Central memory CD8-positive, alpha-beta T cell (primary cell): ENCODE measurements around the gene EPC2.
"Not testable (repeated sequence)": the region's sequence is repeated elsewhere in the genome, so short reads cannot be mapped to it uniquely, and the experiment has no call there.

Source experiments
- ATAC-seq: fragments of 150-1000 bp; cut with Tn5 transposase; replicated peaks from 2 replicates; pipeline ENCODE4 v1.10.0; 2022; ENCODE audit warnings: mild to moderate bottlenecking, moderate FRiP score, moderate number of reproducible peaks; ENCODE audit not compliant: poor library complexity, severe bottlenecking; ENCODE audit errors: extremely low read depth
- DNase-seq, 2 donors: peaks; one replicate each; pipeline ENCODE4 v3.0.0; 2021; ENCODE audit warnings: low spot score in 2 of 2
- H3K27ac Mint-ChIP-seq: one replicate; pipeline ENCODE4 v1.8.0; 2022; ENCODE audit warnings: low read depth, mild to moderate bottlenecking, moderate library complexity, mixed read lengths
- H3K27me3 Mint-ChIP-seq: one replicate; pipeline ENCODE4 v1.8.0; 2022; ENCODE audit warnings: mixed read lengths
- H3K36me3 Mint-ChIP-seq: one replicate; pipeline ENCODE4 v1.8.0; 2022; ENCODE audit warnings: mild to moderate bottlenecking, moderate library complexity, mixed read lengths; ENCODE audit not compliant: insufficient read depth
- H3K4me1 Mint-ChIP-seq: one replicate; pipeline ENCODE4 v1.8.0; 2022; ENCODE audit warnings: mixed read lengths
- H3K4me3 Mint-ChIP-seq: one replicate; pipeline ENCODE4 v1.8.0; 2022; ENCODE audit warnings: mild to moderate bottlenecking, moderate library complexity, mixed read lengths
- H3K9me3 Mint-ChIP-seq: one replicate; pipeline ENCODE4 v1.8.0; 2022; ENCODE audit warnings: mixed read lengths

Gene EPC2

DNA sequence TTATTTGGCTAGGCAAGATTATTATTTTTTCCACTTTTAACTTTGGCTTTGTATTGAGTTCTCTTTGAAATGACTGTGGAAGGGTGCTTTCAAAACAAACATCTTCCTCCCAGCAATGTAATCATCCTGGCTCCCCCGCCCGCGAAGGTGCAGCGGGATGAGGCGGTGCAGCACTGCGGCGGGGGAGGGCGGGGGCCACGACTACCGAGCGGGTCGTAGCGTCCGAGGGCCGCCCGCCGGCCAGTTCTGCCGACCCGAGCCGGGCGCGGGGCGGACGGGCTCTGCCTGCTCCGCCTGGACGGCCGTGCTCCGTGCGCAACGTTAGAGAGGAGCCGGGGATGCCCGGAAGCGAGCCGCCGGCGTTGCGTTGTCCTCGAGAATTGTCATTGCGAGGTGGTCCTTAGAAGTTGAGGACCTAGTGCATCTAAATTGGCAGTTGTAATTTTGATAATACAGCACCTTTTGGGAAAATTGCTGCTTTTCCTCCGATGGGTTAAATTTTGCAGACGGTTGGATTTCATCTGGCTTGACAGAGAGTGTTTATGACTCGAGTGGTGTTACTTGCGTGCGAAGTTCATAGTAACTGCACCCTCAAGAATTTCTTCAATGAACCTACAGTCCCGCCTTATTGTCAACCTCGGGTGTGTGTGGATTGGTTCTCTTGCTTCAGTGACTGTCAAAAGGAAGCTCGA lies 1.1 kb downstream of the EPC2 start:
- DNase-seq = peak; percentile 39 to 70
- H3K4me1 Mint-ChIP-seq = peaks cover 48% of the 10 kb centered on the region
- peaks cover 7% of the 10 kb centered on the region for H3K27me3 Mint-ChIP-seq
- peak; percentile 70 for ATAC-seq
- H3K9me3 Mint-ChIP-seq = no peaks in the 10 kb centered on the region
- peaks cover 17% of the 10 kb centered on the region for H3K36me3 Mint-ChIP-seq
- peak overlapping the region; percentile 93 for H3K27ac Mint-ChIP-seq
- peak overlapping the region; percentile 93 for H3K4me3 Mint-ChIP-seq

GRCh38 chr2:148646231-148646559 lies 1.6 kb downstream of the EPC2 start:
- no peak for ATAC-seq
- no peaks in the 10 kb centered on the region for H3K9me3 Mint-ChIP-seq
- H3K4me3 Mint-ChIP-seq = peak overlapping the region; percentile 93
- H3K27ac Mint-ChIP-seq = peak overlapping the region; percentile 93
- H3K27me3 Mint-ChIP-seq = peaks cover 3% of the 10 kb centered on the region
- H3K4me1 Mint-ChIP-seq = peaks cover 53% of the 10 kb centered on the region
- no peak for DNase-seq
- peaks cover 20% of the 10 kb centered on the region for H3K36me3 Mint-ChIP-seq

- H3K9me3 Mint-ChIP-seq, DNase-seq, ATAC-seq, H3K27me3 Mint-ChIP-seq, H3K27ac Mint-ChIP-seq, H3K4me3 Mint-ChIP-seq: not testable (repeated sequence)
- Mint-ChIP-seq H3K4me1 (peaks cover 68% of the 10 kb centered on the region), H3K36me3 (peaks cover 21% of the 10 kb centered on the region)
Measured at GRCh38 chr2:148647711-148648110, 3.2 kb downstream of the EPC2 start.

DNA sequence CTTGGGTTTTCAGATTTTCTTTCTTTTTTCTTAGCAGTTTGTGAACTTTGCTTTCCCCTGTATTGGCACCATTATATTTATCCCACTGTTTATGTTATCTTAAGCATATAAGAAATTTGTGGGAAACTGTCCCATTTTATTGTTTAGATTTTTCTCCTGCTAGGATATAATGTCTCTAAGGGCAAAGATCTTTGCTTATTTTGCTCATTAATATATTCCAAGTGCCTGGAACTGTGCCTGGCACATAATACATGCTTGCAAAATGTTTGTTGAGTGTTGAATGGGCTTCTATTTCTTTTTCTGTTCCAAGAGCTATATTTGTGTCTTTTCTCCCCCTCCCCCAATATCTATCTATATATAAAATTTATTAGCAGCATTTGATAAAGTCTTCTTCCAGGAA lies 5.4 kb downstream of the EPC2 start:
- H3K27me3 Mint-ChIP-seq = no peaks in the 10 kb centered on the region
- no peak overlapping the region for H3K4me3 Mint-ChIP-seq
- ATAC-seq (no peak), DNase-seq (no peak)
- H3K36me3 Mint-ChIP-seq = peaks cover 18% of the 10 kb centered on the region
- H3K9me3 Mint-ChIP-seq = no peaks in the 10 kb centered on the region
- peaks cover 78% of the 10 kb centered on the region for H3K4me1 Mint-ChIP-seq
- H3K27ac Mint-ChIP-seq = no peak overlapping the region

DNA sequence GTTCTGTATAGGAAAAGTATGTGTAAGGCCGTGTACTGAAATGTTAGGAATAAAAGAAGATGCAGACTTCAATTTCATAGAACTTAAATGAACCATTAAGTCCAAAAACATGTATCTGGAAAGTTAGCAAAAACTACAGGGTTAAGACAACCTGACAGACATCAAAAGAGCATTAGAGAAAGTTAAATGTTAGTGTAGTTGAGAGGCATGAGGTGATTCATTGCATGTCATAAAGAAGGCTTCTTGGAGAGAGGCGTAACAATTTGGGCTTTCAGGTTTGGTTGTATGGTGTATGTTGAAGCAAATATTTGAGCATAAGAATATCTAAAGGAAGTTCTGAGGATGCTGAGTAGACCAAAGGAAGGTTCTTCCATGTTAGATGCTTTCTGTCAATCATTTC lies 6.3 kb downstream of the EPC2 start:
- H3K4me1 Mint-ChIP-seq = peaks cover 72% of the 10 kb centered on the region
- no peaks in the 10 kb centered on the region for H3K27me3 Mint-ChIP-seq
- H3K4me3 Mint-ChIP-seq = peak overlapping the region; percentile 19
- DNase-seq (no peak), ATAC-seq (no peak)
- H3K36me3 Mint-ChIP-seq = peaks cover 11% of the 10 kb centered on the region
- H3K9me3 Mint-ChIP-seq = no peaks in the 10 kb centered on the region
- no peak overlapping the region for H3K27ac Mint-ChIP-seq

- ATAC-seq = no peak
- H3K36me3 Mint-ChIP-seq = peaks cover 7% of the 10 kb centered on the region
- DNase-seq = no peak
- no peaks in the 10 kb centered on the region for H3K9me3 Mint-ChIP-seq
- peaks cover 76% of the 10 kb centered on the region for H3K4me1 Mint-ChIP-seq
- no peaks in the 10 kb centered on the region for H3K27me3 Mint-ChIP-seq
- H3K27ac Mint-ChIP-seq = no peak overlapping the region
- H3K4me3 Mint-ChIP-seq = peak overlapping the region; percentile 19
Measured at GRCh38 chr2:148651972-148652371, 7.4 kb downstream of the EPC2 start.

DNA sequence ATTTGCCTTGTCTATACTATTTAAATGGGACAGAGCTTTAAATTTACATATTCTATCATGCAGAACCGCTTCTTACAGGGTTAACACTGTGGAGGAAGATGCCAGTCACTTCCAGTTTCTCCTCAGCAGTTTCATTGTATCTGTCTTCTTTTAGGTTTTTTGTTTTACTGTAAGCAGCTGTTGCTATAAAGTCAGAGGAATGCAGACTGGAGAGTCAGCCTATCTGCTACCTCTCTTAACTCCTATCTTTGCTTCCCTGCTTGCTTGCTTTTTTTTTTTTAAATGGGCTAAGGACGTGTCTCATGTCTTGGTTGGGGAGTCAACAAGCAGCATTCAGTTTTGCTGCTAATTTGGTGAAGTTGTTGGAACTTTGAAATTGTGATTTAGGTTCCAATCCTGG lies 8.9 kb downstream of the EPC2 start:
- H3K4me3 Mint-ChIP-seq = peak overlapping the region; percentile 3
- peaks cover 88% of the 10 kb centered on the region for H3K4me1 Mint-ChIP-seq
- H3K36me3 Mint-ChIP-seq = peaks cover 4% of the 10 kb centered on the region
- no peaks in the 10 kb centered on the region for H3K9me3 Mint-ChIP-seq
- no peaks in the 10 kb centered on the region for H3K27me3 Mint-ChIP-seq
- DNase-seq = no peak
- no peak overlapping the region for H3K27ac Mint-ChIP-seq
- no peak for ATAC-seq

DNA sequence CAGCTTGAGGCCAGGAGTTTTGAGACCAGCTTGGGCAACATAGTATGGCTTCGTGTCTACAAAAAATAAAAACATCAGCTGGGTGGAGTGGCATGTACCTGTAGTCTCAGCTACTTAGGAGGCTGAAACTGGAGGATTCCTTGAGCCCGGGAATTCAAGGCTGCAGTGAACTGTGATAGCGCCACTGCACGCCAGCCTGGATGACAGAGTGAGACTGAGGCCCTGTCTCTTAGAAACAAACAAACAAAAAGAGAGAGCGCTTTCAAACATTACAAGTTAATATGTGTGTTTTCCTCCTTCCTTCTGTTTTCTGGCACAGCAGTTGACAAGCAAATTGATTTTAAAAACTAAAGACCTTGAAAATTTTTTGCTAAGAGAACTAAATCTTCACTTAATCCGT lies 9.9 kb downstream of the EPC2 start:
- peaks cover 89% of the 10 kb centered on the region for H3K4me1 Mint-ChIP-seq
- DNase-seq (no peak), ATAC-seq (no peak)
- H3K4me3 Mint-ChIP-seq = no peak overlapping the region
- H3K9me3 Mint-ChIP-seq = no peaks in the 10 kb centered on the region
- H3K36me3 Mint-ChIP-seq = peaks cover 6% of the 10 kb centered on the region
- H3K27ac Mint-ChIP-seq = no peak overlapping the region
- no peaks in the 10 kb centered on the region for H3K27me3 Mint-ChIP-seq

DNA sequence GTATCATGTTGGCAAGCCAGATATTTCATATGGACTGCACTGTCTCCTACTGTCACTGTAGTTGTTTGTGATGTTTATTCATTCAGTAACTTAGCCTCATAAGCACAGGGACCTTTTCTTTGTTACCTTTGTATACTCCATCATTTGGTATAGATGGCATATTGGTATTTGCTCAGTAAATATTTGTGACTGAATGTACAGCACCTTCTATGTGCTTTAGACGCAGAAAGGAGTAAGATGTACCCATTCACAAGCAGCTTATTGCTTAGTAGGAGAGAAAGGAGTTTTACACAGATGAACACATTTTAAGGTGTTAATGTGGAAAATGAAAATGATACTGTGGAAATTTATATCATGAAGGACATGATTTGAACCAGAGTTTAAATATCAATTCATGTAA lies 12.0 kb downstream of the EPC2 start:
- ATAC-seq = no peak
- Mint-ChIP-seq H3K27ac (peak overlapping the region; percentile 54), H3K36me3 (peaks cover 1% of the 10 kb centered on the region), H3K4me1 (peaks cover 87% of the 10 kb centered on the region), H3K9me3 (no peaks in the 10 kb centered on the region), H3K27me3 (no peaks in the 10 kb centered on the region), H3K4me3 (no peak overlapping the region)
- no peak for DNase-seq

DNA sequence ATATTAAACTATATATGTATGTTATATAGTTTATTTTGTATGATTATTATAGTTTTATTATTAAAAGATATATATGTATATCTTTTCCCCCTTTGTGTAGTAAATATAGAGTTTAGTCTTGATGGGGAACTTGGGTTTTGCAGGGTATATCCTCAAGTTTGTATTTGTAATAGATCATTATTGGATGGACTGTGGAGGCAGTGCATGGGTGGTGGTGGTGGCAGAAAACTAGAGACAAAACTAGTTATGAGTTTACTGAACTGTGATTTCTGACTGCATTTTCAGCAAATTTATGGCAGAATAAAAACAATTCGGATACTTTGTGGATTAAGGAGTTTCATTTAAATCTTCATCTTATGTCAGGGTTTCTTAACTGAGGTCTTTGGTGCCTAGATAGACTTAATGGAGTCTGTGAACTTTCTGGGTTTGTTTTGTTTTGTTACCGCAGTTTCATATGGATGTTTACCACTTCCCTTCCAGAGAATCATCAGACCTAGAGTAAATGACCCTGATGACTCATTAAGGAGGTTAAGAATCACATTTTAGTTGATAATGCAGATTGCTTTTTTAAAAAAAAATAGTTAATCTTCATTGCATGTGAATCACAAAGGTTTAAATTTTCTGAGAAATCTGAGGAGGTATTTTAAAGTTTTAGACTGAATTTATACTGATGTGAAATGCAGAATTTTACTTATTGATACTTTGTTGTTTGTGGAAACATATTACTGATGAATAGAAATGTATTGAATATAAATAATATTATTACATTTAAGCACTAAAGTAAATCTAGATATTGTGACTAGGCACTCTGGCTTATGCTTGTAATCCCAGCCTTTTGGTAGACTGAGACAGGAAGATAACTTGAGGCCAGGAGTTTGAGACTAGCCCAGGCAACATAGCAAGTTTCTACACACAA lies 14.5 kb downstream of the EPC2 start:
- Mint-ChIP-seq H3K27ac (peak overlapping the region; percentile 77), H3K36me3 (peaks cover 8% of the 10 kb centered on the region), H3K4me1 (peaks cover 64% of the 10 kb centered on the region), H3K4me3 (peak overlapping the region; percentile 20), H3K9me3 (no peaks in the 10 kb centered on the region), H3K27me3 (no peaks in the 10 kb centered on the region)
- DNase-seq = no peak
- ATAC-seq = peak; percentile 89

DNA sequence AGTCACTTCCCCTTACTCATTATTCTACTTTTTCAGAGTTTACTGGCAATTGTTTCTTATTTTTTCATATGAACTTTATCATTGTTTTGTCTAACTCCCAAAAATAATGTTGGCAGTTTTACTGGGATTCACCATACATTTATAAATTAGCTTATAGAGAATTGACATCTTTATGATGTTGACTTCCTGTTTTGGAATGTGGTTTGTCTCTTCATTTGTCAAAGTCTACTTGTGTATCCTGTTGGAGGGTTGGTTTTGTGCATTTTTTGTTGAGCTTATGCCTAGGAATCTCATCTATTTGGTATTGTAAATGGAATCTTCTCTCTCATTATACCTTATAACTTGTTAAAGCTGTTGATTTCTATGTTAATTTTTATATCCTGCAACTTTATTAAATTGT lies 16.4 kb downstream of the EPC2 start:
- peak overlapping the region; percentile 11 for H3K27ac Mint-ChIP-seq
- H3K4me1 Mint-ChIP-seq = peaks cover 60% of the 10 kb centered on the region
- DNase-seq = no peak
- peaks cover 10% of the 10 kb centered on the region for H3K36me3 Mint-ChIP-seq
- no peaks in the 10 kb centered on the region for H3K27me3 Mint-ChIP-seq
- peak overlapping the region; percentile 15 for H3K4me3 Mint-ChIP-seq
- no peaks in the 10 kb centered on the region for H3K9me3 Mint-ChIP-seq
- ATAC-seq = no peak

DNA sequence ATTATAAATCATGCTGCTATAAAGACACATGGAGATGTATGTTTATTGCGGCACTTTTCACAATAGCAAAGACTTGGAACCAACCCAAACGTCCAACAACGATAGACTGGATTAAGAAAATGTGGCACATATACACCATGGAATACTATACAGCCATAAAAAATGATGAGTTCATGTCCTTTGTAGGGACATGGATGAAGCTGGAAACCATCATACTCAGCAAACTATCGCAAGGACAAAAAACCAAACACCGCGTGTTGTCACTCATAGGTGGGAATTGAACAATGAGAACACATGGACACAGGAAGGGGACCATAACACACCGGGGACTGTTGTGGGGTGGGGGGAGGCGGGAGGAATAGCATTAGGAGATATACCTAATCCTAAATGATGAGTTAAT lies 17.8 kb downstream of the EPC2 start:
- Mint-ChIP-seq H3K36me3 (peaks cover 10% of the 10 kb centered on the region), H3K4me1 (peaks cover 56% of the 10 kb centered on the region)
- not testable (repeated sequence) for ATAC-seq, H3K27me3 Mint-ChIP-seq, H3K4me3 Mint-ChIP-seq, DNase-seq, H3K27ac Mint-ChIP-seq, H3K9me3 Mint-ChIP-seq

DNA sequence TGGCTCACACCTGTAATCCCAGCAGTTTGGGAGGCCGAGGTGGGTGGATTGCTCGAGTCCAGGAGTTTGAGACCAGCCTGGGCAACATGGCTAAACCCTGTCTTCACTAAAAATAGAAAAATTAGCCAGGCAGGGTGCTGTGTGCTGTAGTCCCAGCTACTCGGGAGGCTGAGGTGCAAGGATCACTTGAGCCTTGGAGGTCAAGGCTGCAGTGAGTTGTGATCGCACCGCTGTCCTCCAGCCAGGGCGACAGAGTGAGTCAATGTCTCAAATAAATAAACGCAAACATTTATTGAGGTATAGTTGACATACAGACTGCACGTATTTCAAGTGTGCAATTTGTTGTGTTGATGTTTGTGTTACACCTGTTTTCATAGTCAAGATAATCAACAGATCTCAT lies 19.7 kb downstream of the EPC2 start:
- ATAC-seq (no peak), DNase-seq (no peak)
- Mint-ChIP-seq H3K27me3 (no peaks in the 10 kb centered on the region), H3K36me3 (peaks cover 14% of the 10 kb centered on the region), H3K27ac (no peak overlapping the region), H3K9me3 (no peaks in the 10 kb centered on the region), H3K4me3 (no peak overlapping the region), H3K4me1 (peaks cover 54% of the 10 kb centered on the region)
